Measurements from ENCODE around the gene PHYKPL.

DNA sequence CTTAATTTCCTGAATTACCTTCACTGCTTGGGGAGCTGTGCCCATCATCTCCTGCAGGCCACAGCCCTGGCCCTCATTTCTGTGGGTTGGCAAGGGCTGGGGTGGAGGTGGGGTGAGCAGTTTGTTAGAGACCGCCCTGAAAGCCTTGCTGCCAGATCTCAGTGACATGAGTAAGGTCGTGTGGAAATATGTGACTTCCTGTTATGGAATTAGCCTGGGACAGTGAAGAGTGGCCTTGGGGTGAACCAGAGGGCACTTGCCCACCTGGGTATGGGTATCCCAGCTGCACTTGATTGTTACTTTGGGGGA lies 30.7 kb downstream of the PHYKPL start:
- TF ChIP-seq, protein P1, sequence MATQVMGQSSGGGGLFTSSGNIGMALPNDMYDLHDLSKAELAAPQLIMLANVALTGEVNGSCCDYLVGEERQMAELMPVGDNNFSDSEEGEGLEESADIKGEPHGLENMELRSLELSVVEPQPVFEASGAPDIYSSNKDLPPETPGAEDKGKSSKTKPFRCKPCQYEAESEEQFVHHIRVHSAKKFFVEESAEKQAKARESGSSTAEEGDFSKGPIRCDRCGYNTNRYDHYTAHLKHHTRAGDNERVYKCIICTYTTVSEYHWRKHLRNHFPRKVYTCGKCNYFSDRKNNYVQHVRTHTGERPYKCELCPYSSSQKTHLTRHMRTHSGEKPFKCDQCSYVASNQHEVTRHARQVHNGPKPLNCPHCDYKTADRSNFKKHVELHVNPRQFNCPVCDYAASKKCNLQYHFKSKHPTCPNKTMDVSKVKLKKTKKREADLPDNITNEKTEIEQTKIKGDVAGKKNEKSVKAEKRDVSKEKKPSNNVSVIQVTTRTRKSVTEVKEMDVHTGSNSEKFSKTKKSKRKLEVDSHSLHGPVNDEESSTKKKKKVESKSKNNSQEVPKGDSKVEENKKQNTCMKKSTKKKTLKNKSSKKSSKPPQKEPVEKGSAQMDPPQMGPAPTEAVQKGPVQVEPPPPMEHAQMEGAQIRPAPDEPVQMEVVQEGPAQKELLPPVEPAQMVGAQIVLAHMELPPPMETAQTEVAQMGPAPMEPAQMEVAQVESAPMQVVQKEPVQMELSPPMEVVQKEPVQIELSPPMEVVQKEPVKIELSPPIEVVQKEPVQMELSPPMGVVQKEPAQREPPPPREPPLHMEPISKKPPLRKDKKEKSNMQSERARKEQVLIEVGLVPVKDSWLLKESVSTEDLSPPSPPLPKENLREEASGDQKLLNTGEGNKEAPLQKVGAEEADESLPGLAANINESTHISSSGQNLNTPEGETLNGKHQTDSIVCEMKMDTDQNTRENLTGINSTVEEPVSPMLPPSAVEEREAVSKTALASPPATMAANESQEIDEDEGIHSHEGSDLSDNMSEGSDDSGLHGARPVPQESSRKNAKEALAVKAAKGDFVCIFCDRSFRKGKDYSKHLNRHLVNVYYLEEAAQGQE (IDR thresholded peaks at IDR 0.05; ENCODE audit: insufficient read depth in 1 of 2, low read depth in 2 of 2, low read length in 1 of 2) = no peak
- TF ChIP-seq, protein P2, sequence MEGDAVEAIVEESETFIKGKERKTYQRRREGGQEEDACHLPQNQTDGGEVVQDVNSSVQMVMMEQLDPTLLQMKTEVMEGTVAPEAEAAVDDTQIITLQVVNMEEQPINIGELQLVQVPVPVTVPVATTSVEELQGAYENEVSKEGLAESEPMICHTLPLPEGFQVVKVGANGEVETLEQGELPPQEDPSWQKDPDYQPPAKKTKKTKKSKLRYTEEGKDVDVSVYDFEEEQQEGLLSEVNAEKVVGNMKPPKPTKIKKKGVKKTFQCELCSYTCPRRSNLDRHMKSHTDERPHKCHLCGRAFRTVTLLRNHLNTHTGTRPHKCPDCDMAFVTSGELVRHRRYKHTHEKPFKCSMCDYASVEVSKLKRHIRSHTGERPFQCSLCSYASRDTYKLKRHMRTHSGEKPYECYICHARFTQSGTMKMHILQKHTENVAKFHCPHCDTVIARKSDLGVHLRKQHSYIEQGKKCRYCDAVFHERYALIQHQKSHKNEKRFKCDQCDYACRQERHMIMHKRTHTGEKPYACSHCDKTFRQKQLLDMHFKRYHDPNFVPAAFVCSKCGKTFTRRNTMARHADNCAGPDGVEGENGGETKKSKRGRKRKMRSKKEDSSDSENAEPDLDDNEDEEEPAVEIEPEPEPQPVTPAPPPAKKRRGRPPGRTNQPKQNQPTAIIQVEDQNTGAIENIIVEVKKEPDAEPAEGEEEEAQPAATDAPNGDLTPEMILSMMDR (IDR thresholded peaks at IDR 0.05) = no peak
- TF ChIP-seq TCF7L2 (IDR thresholded peaks at IDR 0.05; ENCODE audit: low read depth, low read length) = no peak
- no peak for TF ChIP-seq POLR2AphosphoS5 (IDR thresholded peaks at IDR 0.05; ENCODE audit: low read depth, low read length)
- no peak for TF ChIP-seq SIN3A (IDR thresholded peaks at IDR 0.05; ENCODE audit: borderline replicate concordance, insufficient read depth, low read depth, low read length)
